ENCODE data around the gene DNAJB1. TPM values are rescaled to one million over a fixed set of nuclear protein-coding genes. Genes with fewer than 3 reads are reported as not detected.

Gene DNAJB1
- total RNA-seq, 2 experiments from 2014 or later, result 93.8 to 95.8 TPM

GRCh38 chr19:14510311-14511228, 7.6 kb downstream of the DNAJB1 start:
- CTCF ChIA-PET, result interaction anchor here (0.7 to 1.6 kb wide), 4 partner anchors 13 to 351 kb away, joined by 3 to 4 read pairs (median 4); no protein-coding TSS in a partner anchor
- POLR2A ChIA-PET, result interaction anchor here (0.6 kb wide), 1 partner anchor 9 kb away, joined by 3 read pairs; no protein-coding TSS in a partner anchor

GRCh38 chr19:14507704-14508542, 10.3 kb downstream of the DNAJB1 start:
- CTCF ChIA-PET, result interaction anchor here (0.6 to 5.5 kb wide), 3 partner anchors 9 to 384 kb away, joined by 4 to 45 read pairs (median 41); partner anchors contain the start of gene DNAJB1
- POLR2A ChIA-PET, result interaction anchor here (0.7 kb wide), 2 partner anchors 12 to 30 kb away, joined by 5 read pairs; no protein-coding TSS in a partner anchor

GRCh38 chr19:14505488-14506239, 12.5 kb downstream of the DNAJB1 start:
- ChIA-PET CTCF (interaction anchor here (0.6 to 5.5 kb wide), 11 partner anchors 9 to 696 kb away, joined by 3 to 45 read pairs (median 5); partner anchors contain the start of genes DNAJB1, GIPC1 and PRKACA), POLR2A (interaction anchor here (1.4 kb wide), 1 partner anchor 10 kb away, joined by 7 read pairs; the partner anchor contains the start of gene GIPC1)

DNA sequence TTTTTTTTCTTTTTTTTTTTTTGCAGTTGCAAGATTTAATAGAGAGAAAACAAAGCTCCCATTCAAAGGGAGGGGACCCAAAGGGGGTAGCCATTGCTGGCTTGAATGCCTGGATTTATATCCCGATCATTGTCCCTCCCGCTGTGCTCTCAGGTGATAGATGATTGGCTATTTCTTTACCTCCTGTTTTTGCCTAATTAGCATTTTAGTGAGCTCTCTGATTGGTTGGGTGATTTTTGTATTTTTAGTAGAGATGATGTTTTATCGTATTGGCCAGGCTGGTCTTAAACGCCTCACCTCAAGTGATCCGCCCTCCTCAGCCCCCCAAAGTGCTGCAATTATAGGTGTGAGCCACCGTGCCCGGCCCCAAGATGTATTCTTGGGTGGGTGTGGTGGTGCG, 13.6 kb downstream of the DNAJB1 start:
- ChIA-PET POLR2A (interaction anchor here (1.4 kb wide), 1 partner anchor 9 kb away, joined by 7 read pairs; the partner anchor contains the start of gene GIPC1), CTCF (interaction anchor here (1.2 to 5.5 kb wide), 6 partner anchors 8 to 386 kb away, joined by 3 to 45 read pairs (median 16); partner anchors contain the start of genes DNAJB1, GIPC1 and PRKACA)

GRCh38 chr19:14503285-14503684, 14.9 kb downstream of the DNAJB1 start:
- ChIA-PET POLR2A (interaction anchor here (0.9 kb wide), 1 partner anchor 8 kb away, joined by 3 read pairs; no protein-coding TSS in a partner anchor), CTCF (interaction anchor here (0.6 to 5.5 kb wide), 5 partner anchors 14 to 1831 kb away, joined by 3 to 45 read pairs (median 5); partner anchors contain the start of gene DNAJB1)

GRCh38 chr19:14502334-14503092, 15.7 kb downstream of the DNAJB1 start:
- ChIA-PET CTCF (interaction anchor here (0.8 to 1.2 kb wide), 3 partner anchors 19 to 30 kb away, joined by 3 read pairs; no protein-coding TSS in a partner anchor), POLR2A (interaction anchor here (0.6 kb wide), 1 partner anchor 278 kb away, joined by 8 read pairs; no protein-coding TSS in a partner anchor)

DNA sequence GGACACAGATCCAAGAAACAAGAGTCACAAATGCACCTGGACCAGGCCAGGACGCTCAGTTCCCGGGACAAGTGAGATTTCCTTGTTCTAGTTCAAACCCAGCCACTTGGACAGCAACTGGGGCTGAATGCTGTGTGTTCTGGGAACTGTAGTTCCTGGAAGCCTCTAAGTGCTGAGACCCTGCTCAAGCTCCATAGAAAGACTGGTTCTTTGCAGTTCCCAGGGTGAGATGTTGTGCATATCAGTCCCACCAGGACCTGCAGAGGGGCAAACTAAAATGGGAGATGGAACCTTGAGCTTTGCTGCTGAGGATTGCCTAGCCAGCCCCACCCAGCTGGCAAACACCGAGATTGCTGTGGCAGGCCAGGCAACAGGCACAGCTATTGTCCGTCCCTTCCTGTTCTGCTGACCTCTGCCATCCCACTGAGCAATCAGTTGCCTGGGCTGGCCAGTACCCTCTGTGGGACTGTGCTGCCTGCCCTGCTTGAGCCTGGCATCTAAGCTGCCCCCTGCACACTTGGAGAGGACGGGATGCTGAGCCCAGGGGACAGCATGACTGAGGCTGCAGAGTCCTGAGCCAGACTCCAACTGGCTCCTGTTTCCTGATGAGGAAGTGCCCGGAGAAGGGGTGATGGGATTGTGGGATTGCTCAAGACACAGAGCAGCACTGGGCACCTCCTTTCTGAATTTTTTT, 20.8 kb downstream of the DNAJB1 start:
- POLR2A ChIA-PET, result interaction anchor here (2.9 kb wide), 1 partner anchor 20 kb away, joined by 15 read pairs; no protein-coding TSS in a partner anchor
- CTCF ChIA-PET, result interaction anchor here (1.1 to 3.7 kb wide), 5 partner anchors 8 to 59 kb away, joined by 3 to 27 read pairs (median 6); no protein-coding TSS in a partner anchor

DNA sequence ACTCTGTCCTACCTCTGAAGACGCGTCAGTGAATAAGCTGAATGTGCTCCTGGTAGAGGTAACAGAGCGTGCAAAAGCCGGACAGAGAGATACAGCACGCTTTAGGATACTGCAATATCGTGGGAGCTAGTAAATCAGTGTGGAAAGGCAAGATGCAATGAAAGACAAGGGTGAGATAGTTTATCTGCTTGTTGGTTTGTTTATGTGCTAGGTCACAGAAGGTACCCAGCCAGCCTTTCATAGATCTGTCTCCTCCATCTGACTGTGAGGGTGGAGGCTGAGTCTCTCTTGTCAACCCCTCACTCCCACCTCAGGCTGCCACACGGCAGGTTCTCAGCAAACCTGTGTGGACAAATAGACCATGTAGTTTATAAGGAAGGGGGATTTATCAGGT, 21.4 kb downstream of the DNAJB1 start:
- CTCF ChIA-PET, result interaction anchor here (1.1 to 3.7 kb wide), 4 partner anchors 9 to 60 kb away, joined by 3 to 27 read pairs (median 5); no protein-coding TSS in a partner anchor
- POLR2A ChIA-PET, result interaction anchor here (0.6 to 2.9 kb wide), 2 partner anchors 20 to 160 kb away, joined by 4 to 15 read pairs; no protein-coding TSS in a partner anchor

GRCh38 chr19:14496029-14496833, 22.0 kb downstream of the DNAJB1 start, which contains the start of gene GIPC1:
GIPC1 (minus strand) TSS chr19:14496127; CDS start chr19:14482976, 13,151 bp downstream.
- ChIA-PET CTCF (interaction anchor here (0.6 to 3.7 kb wide), 5 partner anchors 9 to 360 kb away, joined by 3 to 27 read pairs (median 4); partner anchors contain the start of gene ASF1B), POLR2A (interaction anchor here (0.5 to 2.9 kb wide), 6 partner anchors 9 to 1058 kb away, joined by 3 to 15 read pairs (median 4); no protein-coding TSS in a partner anchor)

DNA sequence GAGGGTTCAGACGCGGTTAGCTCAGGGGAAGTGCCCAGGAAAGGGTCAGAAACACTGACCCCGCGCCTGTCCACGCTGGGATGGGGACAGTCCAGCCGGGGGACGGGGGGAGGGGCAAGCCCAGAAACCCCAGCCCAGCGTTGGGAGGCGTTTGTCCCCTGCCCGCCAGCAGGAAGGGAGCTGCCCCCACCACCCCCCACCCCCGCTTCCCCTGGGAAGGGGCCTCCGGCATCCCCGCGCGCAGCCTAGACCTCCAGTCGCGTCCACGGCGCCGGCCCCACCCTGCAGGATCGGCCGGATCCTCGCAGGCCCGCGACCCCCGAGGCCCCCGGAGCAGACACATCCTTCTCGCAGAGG, 22.5 kb downstream of the DNAJB1 start:
- ChIA-PET POLR2A (interaction anchor here (0.5 to 2.9 kb wide), 5 partner anchors 8 to 1057 kb away, joined by 3 to 15 read pairs (median 5); no protein-coding TSS in a partner anchor), CTCF (interaction anchor here (0.6 to 3.7 kb wide), 4 partner anchors 9 to 359 kb away, joined by 3 to 27 read pairs (median 4); partner anchors contain the start of gene ASF1B)

DNA sequence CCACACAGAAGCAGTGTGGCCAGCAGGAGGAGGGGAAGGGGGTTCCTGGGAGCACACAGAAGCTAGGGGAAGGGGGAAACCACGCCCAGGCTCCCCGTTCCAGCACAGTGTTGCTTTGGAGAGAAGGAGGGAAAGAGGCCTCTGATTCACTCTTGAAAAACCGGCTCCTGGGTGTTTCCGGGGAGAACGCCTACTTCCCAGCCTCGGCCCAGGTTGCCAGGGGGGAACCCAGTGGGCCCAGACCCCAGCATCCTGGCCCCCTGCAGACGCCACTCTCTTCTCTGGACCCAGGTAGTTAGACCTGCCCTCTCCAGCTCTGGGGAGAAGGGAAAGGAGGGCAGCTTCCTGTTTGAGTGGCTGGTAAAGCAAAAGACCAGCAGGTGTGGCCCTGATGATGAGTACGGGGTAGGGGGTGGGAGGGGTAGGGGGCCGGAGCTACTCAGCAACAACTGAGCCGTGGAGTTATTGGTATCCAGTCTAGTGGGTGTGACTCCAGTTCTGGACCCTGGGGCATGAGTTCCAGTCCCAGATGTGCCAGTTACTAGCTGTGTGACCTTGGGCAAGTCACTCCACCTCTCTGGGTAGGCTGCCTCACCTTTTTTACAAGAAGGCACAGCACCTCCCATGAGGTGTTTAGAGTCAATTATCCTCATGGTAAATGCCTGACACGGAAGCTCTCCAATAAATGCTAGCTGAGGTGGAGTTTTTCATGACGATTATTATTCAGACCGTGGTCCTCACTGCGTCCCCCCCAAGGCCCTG, 23.1 kb downstream of the DNAJB1 start:
- ChIA-PET POLR2A (interaction anchor here (0.5 to 2.9 kb wide), 6 partner anchors 8 to 1056 kb away, joined by 3 to 15 read pairs (median 6); no protein-coding TSS in a partner anchor), CTCF (interaction anchor here (1.0 to 3.7 kb wide), 3 partner anchors 9 to 15 kb away, joined by 4 to 27 read pairs (median 5); no protein-coding TSS in a partner anchor)

DNA sequence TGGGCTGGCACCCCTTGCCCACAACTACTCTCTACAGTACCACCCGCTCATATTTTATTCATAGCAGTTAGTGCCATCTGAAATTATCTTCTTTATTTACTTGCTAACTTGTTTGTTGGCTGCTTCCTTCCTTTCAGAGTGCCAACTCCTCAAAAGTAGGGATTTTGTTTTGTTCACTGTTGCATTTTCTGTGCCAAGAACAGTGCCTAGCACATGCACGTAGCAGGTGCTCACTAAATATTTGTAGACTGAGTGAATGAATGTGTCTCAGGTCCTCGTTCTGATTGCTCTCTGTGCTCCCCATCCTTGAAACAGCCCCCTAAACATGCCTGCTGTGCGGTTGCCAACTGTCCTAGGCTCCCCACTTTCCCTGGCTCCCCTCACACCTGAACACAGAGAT, 23.8 kb downstream of the DNAJB1 start:
- POLR2A ChIA-PET, result interaction anchor here (0.6 to 0.7 kb wide), 2 partner anchors 34 to 62 kb away, joined by 3 to 7 read pairs; no protein-coding TSS in a partner anchor

GRCh38 chr19:14492756-14493337, 25.4 kb downstream of the DNAJB1 start:
- POLR2A ChIA-PET, result no interaction called here

More for the DNA sequence above, 23.8 kb downstream of the DNAJB1 start:
- CTCF ChIA-PET, result interaction anchor here (1.2 to 3.7 kb wide), 2 partner anchors 11 to 12 kb away, joined by 3 to 27 read pairs; no protein-coding TSS in a partner anchor

More at GRCh38 chr19:14492756-14493337, 25.4 kb downstream of the DNAJB1 start:
- CTCF ChIA-PET, result interaction anchor here (1.1 to 1.2 kb wide), 2 partner anchors 13 to 21 kb away, joined by 3 read pairs; no protein-coding TSS in a partner anchor

Measured in activated CD8-positive, alpha-beta memory T cell treated with anti-CD3 and anti-CD28 coated beads for 36 hours (primary cell).